ENCODE results near the gene CDC23. TPM values are rescaled to one million over a fixed set of nuclear protein-coding genes. Genes with fewer than 3 reads are reported as not detected.

The CDC23 gene
- polyA plus RNA-seq, 3 donors, result 7.8 to 15.9 (median 12.8) TPM

DNA sequence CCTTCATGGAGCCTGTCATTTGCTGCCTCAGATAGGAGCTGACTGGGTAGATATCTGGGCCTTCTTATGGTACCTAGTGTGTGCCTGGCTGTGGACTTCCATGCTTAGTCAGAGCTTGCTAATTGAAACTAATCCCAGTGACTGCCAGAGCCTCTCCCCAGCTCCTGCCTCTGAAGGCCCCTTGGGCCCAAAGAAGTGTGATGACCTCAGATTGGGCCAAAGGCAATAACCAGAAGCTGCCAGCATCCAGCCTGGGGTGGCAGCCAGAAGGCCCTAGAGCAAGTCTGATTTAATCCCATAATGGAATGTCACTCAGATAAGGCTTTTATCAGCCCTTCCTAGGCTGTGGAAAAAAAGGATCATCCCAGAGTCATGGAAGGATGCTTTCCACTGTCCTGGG is 17.1 kb upstream of the CDC23 start:
- no peak overlapping the region for H3K9ac ChIP-seq (ENCODE audit: insufficient read depth, low read length, poor library complexity, severe bottlenecking)
- TF ChIP-seq, protein P1, sequence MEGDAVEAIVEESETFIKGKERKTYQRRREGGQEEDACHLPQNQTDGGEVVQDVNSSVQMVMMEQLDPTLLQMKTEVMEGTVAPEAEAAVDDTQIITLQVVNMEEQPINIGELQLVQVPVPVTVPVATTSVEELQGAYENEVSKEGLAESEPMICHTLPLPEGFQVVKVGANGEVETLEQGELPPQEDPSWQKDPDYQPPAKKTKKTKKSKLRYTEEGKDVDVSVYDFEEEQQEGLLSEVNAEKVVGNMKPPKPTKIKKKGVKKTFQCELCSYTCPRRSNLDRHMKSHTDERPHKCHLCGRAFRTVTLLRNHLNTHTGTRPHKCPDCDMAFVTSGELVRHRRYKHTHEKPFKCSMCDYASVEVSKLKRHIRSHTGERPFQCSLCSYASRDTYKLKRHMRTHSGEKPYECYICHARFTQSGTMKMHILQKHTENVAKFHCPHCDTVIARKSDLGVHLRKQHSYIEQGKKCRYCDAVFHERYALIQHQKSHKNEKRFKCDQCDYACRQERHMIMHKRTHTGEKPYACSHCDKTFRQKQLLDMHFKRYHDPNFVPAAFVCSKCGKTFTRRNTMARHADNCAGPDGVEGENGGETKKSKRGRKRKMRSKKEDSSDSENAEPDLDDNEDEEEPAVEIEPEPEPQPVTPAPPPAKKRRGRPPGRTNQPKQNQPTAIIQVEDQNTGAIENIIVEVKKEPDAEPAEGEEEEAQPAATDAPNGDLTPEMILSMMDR (IDR thresholded peaks at IDR 0.05), result no peak
- no peaks in the 10 kb centered on the region for H3K4me1 ChIP-seq (ENCODE audit: control insufficient read depth in 1 of 2, insufficient read depth in 2 of 2, low read length in 2 of 2)
- H2AFZ ChIP-seq (ENCODE audit: insufficient read depth, low read depth, low read length, poor library complexity, severe bottlenecking), result no peak overlapping the region
- H3K27ac Mint-ChIP-seq, result no peak overlapping the region
- H3K36me3 ChIP-seq (replicated peaks in 1 of 2; ENCODE audit: control insufficient read depth in 1 of 2, insufficient read depth in 2 of 2, low read length in 2 of 2), result no peaks in the 10 kb centered on the region
- DNase-seq, result no peak
- no peak overlapping the region for H3K27ac ChIP-seq (ENCODE audit: low read depth in 1 of 2, low read length in 2 of 2)
- H4K20me1 ChIP-seq (ENCODE audit: insufficient read depth, low read length), result no peaks in the 10 kb centered on the region
- peaks cover 6 to 9% of the 10 kb centered on the region in 2 donors for H3K9me3 ChIP-seq (replicated peaks in 1 of 2; ENCODE audit: control insufficient read depth in 1 of 2, insufficient read depth in 1 of 2, low read length in 2 of 2)
- no peak overlapping the region for H3K4me3 Mint-ChIP-seq
- peaks cover 4 to 16% (median 10%) of the 10 kb centered on the region in 7 donors for H3K9me3 Mint-ChIP-seq
- peaks cover 0 to 3% of the 10 kb centered on the region in 2 donors for H3K27me3 ChIP-seq (ENCODE audit: control insufficient read depth in 2 of 2, insufficient read depth in 2 of 2, low read length in 2 of 2)
- H3K4me2 ChIP-seq (replicated peaks; ENCODE audit: extremely low read depth, low read length, poor library complexity, severe bottlenecking), result no peak overlapping the region
- intact Hi-C loops (cut with micrococcal nuclease), result no loop called here
- H3K79me2 ChIP-seq (ENCODE audit: insufficient read depth, low read length), result no peaks in the 10 kb centered on the region
- H3K27me3 Mint-ChIP-seq (ENCODE audit: low read depth in 3 of 3), result peaks cover 3 to 13% (median 12%) of the 10 kb centered on the region in 3 donors
- H3K36me3 Mint-ChIP-seq, result no peaks in the 10 kb centered on the region
- peaks cover 6% of the 10 kb centered on the region for H3K4me1 Mint-ChIP-seq
- no peak overlapping the region for H3K4me3 ChIP-seq (replicated peaks in 1 of 3; ENCODE audit: low read depth in 2 of 3, low read length in 3 of 3)

DNA sequence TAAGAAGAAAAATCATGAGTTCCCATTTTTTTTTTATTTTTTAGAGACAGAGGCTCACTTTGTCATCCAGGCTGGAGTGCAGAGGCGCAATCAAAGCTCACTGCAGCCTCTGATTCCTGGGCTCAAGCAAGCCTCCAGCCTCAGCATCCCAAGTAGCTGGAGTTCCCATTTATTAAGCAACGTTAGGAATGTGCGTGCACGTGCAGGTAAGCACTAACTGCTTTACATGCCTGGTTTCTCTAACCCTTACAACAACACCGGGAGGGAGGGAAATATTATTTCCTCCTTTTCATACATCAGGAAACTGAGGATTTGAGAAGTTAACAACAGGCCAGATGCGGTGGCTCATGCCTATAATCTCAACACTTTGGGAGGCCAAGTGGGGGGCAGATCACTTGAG is 16.3 kb upstream of the CDC23 start:
- H3K79me2 ChIP-seq (ENCODE audit: insufficient read depth, low read length), result no peaks in the 10 kb centered on the region
- H3K9me3 ChIP-seq (replicated peaks in 1 of 2; ENCODE audit: control insufficient read depth in 1 of 2, insufficient read depth in 1 of 2, low read length in 2 of 2), result peaks cover 6 to 9% of the 10 kb centered on the region in 2 donors
- H3K27ac ChIP-seq (ENCODE audit: low read depth in 1 of 2, low read length in 2 of 2), result no peak overlapping the region
- no peak overlapping the region for H3K9ac ChIP-seq (ENCODE audit: insufficient read depth, low read length, poor library complexity, severe bottlenecking)
- 43% methylated on average over 2 of the region's 6 CpGs for WGBS (ENCODE audit: insufficient coverage)
- peaks cover 4 to 16% (median 10%) of the 10 kb centered on the region in 7 donors for H3K9me3 Mint-ChIP-seq
- H3K27ac Mint-ChIP-seq, result no peak overlapping the region
- H3K4me2 ChIP-seq (replicated peaks; ENCODE audit: extremely low read depth, low read length, poor library complexity, severe bottlenecking), result no peak overlapping the region
- peaks cover 3 to 14% (median 12%) of the 10 kb centered on the region in 3 donors for H3K27me3 Mint-ChIP-seq (ENCODE audit: low read depth in 3 of 3)
- H3K36me3 Mint-ChIP-seq, result no peaks in the 10 kb centered on the region
- no peak overlapping the region for H2AFZ ChIP-seq (ENCODE audit: insufficient read depth, low read depth, low read length, poor library complexity, severe bottlenecking)
- H3K36me3 ChIP-seq (replicated peaks in 1 of 2; ENCODE audit: control insufficient read depth in 1 of 2, insufficient read depth in 2 of 2, low read length in 2 of 2), result no peaks in the 10 kb centered on the region
- DNase-seq, result no peak
- intact Hi-C loops (cut with micrococcal nuclease), result no loop called here
- H3K4me1 Mint-ChIP-seq, result peaks cover 6% of the 10 kb centered on the region
- H3K4me3 Mint-ChIP-seq, result no peak overlapping the region
- no peaks in the 10 kb centered on the region for H3K4me1 ChIP-seq (ENCODE audit: control insufficient read depth in 1 of 2, insufficient read depth in 2 of 2, low read length in 2 of 2)
- TF ChIP-seq, protein P1 (IDR thresholded peaks at IDR 0.05), result no peak
- H4K20me1 ChIP-seq (ENCODE audit: insufficient read depth, low read length), result no peaks in the 10 kb centered on the region
- no peak overlapping the region for H3K4me3 ChIP-seq (replicated peaks in 1 of 3; ENCODE audit: low read depth in 2 of 3, low read length in 3 of 3)
- peaks cover 0 to 3% of the 10 kb centered on the region in 2 donors for H3K27me3 ChIP-seq (ENCODE audit: control insufficient read depth in 2 of 2, insufficient read depth in 2 of 2, low read length in 2 of 2)
